Esophagus (tissue), 2 donors: Measurements from ENCODE around the gene MPC1. TPM values are rescaled to one million over a fixed set of nuclear protein-coding genes. Genes with fewer than 3 reads are reported as not detected.
"Not testable (repeated sequence)": the region's sequence is repeated elsewhere in the genome, so short reads cannot be mapped to it uniquely, and the experiment has no call there.

Experiments
- H3K27ac ChIP-seq, 2 donors: one replicate each; pipeline ENCODE4 v1.5.1; 2013; ENCODE audit warnings: low read depth in 2 of 2, mild to moderate bottlenecking in 2 of 2, inconsistent platforms in 1 of 2, low read length in 1 of 2, moderate library complexity in 1 of 2
- H3K27me3 ChIP-seq, 2 donors: one replicate each; pipeline ENCODE4 v1.6.1; 2013; ENCODE audit warnings: low read length in 2 of 2, control low read depth in 1 of 2, mild to moderate bottlenecking in 1 of 2; ENCODE audit not compliant: insufficient read depth in 2 of 2, control insufficient read depth in 1 of 2
- H3K36me3 ChIP-seq, 2 donors: one replicate each; pipeline ENCODE4 v1.6.1; 2013; ENCODE audit warnings: low read length in 1 of 2; ENCODE audit not compliant: control insufficient read depth in 2 of 2, insufficient read depth in 2 of 2
- H3K4me1 ChIP-seq, 2 donors: one replicate each; pipeline ENCODE4 v1.6.1; 2013; ENCODE audit warnings: low read length in 1 of 2; ENCODE audit not compliant: control insufficient read depth in 2 of 2, insufficient read depth in 2 of 2
- H3K4me3 ChIP-seq, 2 donors: one replicate each; pipeline ENCODE4 v1.5.1; 2013; ENCODE audit warnings: low read length in 2 of 2, mild to moderate bottlenecking in 2 of 2, low read depth in 1 of 2, moderate library complexity in 1 of 2
- H3K9me3 ChIP-seq, 2 donors: one replicate each; pipeline ENCODE4 v1.6.1; 2013; ENCODE audit warnings: mild to moderate bottlenecking in 2 of 2, low read depth in 1 of 2, low read length in 1 of 2, moderate library complexity in 1 of 2; ENCODE audit not compliant: control insufficient read depth in 2 of 2, insufficient read depth in 1 of 2
- WGBS, 2 donors: extraction: QIAGEN DNeasy Blood & Tissue Kit; methylation state at CpG; one replicate each; pipeline ENCODE4 v1.1.7; 2013; 5-methylcytosine and 5-hydroxymethylcytosine counted together
- polyA plus RNA-seq, 2 donors: library from polyadenylated mRNA; stranded (reverse); fragments of 200-250 nt; gene quantifications; one replicate each; pipeline ENCODE4 v1.2.3, GENCODE V29; 2013
- donor health status: healthy with polysubstance abuse.
- donor health status: Bipolar disorder and iron deficiency.

Gene MPC1
- polyA plus RNA-seq, 2 donors = 53.0 to 65.5 TPM

GRCh38 chr6:166386111-166386510 lies 3.4 kb upstream of the MPC1 start:
- H3K9me3 ChIP-seq = no peaks in the 10 kb centered on the region
- no peaks in the 10 kb centered on the region for H3K27me3 ChIP-seq
- H3K36me3 ChIP-seq = no peaks in the 10 kb centered on the region
- 91 to 96% methylated on average over 9 of the region's 9 CpGs for WGBS, 2 donors
- no peaks in the 10 kb centered on the region for H3K4me1 ChIP-seq
- H3K4me3 ChIP-seq = no peak overlapping the region
- no peak overlapping the region for H3K27ac ChIP-seq

- 18 to 19% methylated on average over 22 of the region's 22 CpGs for WGBS, 2 donors
- not testable (repeated sequence) for H3K9me3 ChIP-seq, H3K36me3 ChIP-seq, H3K4me1 ChIP-seq, H3K27me3 ChIP-seq
- H3K4me3 ChIP-seq = peak overlapping the region; percentile 93 to 95
- H3K27ac ChIP-seq = peak overlapping the region; percentile 96
Measured at GRCh38 chr6:166383802-166384363, 1.1 kb upstream of the MPC1 start.

GRCh38 chr6:166382500-166382932 lies 224 bp downstream of the MPC1 start:
- Histone ChIP-seq H3K36me3 (no peaks in the 10 kb centered on the region), H3K4me1 (no peaks in the 10 kb centered on the region), H3K27me3 (no peaks in the 10 kb centered on the region), H3K9me3 (no peaks in the 10 kb centered on the region), H3K27ac (peak overlapping the region; percentile 87 to 93), H3K4me3 (peak overlapping the region; percentile 93 to 95)
- WGBS, 2 donors = 0% methylated on average over 37 to 46 of the region's 46 CpGs

- Histone ChIP-seq H3K4me1 (no peaks in the 10 kb centered on the region), H3K4me3 (peak overlapping the region; percentile 93 to 95), H3K9me3 (no peaks in the 10 kb centered on the region), H3K27me3 (no peaks in the 10 kb centered on the region), H3K36me3 (no peaks in the 10 kb centered on the region), H3K27ac (peak overlapping the region; percentile 87 to 93)
- 0% methylated on average over 44 to 49 of the region's 49 CpGs for WGBS, 2 donors
Measured at GRCh38 chr6:166381733-166382499, 824 bp downstream of the MPC1 start.

GRCh38 chr6:166381381-166381732 lies 1.4 kb downstream of the MPC1 start:
- Histone ChIP-seq H3K9me3 (no peaks in the 10 kb centered on the region), H3K27ac (peak overlapping the region in 1 of 2 donors; percentile 87), H3K4me1 (no peaks in the 10 kb centered on the region), H3K4me3 (peak overlapping the region in 1 of 2 donors; percentile 93), H3K27me3 (no peaks in the 10 kb centered on the region), H3K36me3 (no peaks in the 10 kb centered on the region)
- WGBS, 2 donors = 23 to 27% methylated on average over 6 of the region's 6 CpGs

- no peak overlapping the region for H3K27ac ChIP-seq
- H3K27me3 ChIP-seq = no peaks in the 10 kb centered on the region
- H3K4me1 ChIP-seq = no peaks in the 10 kb centered on the region
- H3K36me3 ChIP-seq = no peaks in the 10 kb centered on the region
- no peaks in the 10 kb centered on the region for H3K9me3 ChIP-seq
- no peak overlapping the region for H3K4me3 ChIP-seq
- WGBS, 2 donors = 69 to 79% methylated on average over 4 of the region's 4 CpGs
Measured at GRCh38 chr6:166379800-166380199, 2.9 kb downstream of the MPC1 start.

- Histone ChIP-seq H3K36me3 (no peaks in the 10 kb centered on the region), H3K4me3 (no peak overlapping the region), H3K27me3 (no peaks in the 10 kb centered on the region), H3K9me3 (no peaks in the 10 kb centered on the region), H3K4me1 (no peaks in the 10 kb centered on the region), H3K27ac (no peak overlapping the region)
- WGBS, 2 donors = 85 to 98% methylated on average over 1 of the region's 1 CpG
Measured at GRCh38 chr6:166379103-166379586, 3.6 kb downstream of the MPC1 start.

- H3K27ac ChIP-seq = no peak overlapping the region
- no peaks in the 10 kb centered on the region for H3K9me3 ChIP-seq
- no peaks in the 10 kb centered on the region for H3K36me3 ChIP-seq
- WGBS, 2 donors = 58 to 76% methylated on average over 2 of the region's 2 CpGs
- H3K4me3 ChIP-seq = no peak overlapping the region
- no peaks in the 10 kb centered on the region for H3K27me3 ChIP-seq
- no peaks in the 10 kb centered on the region for H3K4me1 ChIP-seq
Measured at GRCh38 chr6:166377721-166378120, 5.0 kb downstream of the MPC1 start.

- Histone ChIP-seq H3K27ac (no peak overlapping the region), H3K27me3 (no peaks in the 10 kb centered on the region), H3K9me3 (no peaks in the 10 kb centered on the region), H3K4me3 (no peak overlapping the region), H3K4me1 (no peaks in the 10 kb centered on the region), H3K36me3 (no peaks in the 10 kb centered on the region)
- 88 to 100% methylated on average over 1 of the region's 1 CpG for WGBS, 2 donors
Measured at GRCh38 chr6:166375013-166375412, 7.7 kb downstream of the MPC1 start.

GRCh38 chr6:166370489-166370888 lies 12.3 kb downstream of the MPC1 start:
- H3K27me3 ChIP-seq = no peaks in the 10 kb centered on the region
- peaks cover 0 to 3% of the 10 kb centered on the region in 2 donors for H3K36me3 ChIP-seq
- H3K27ac ChIP-seq = no peak overlapping the region
- no peak overlapping the region for H3K4me3 ChIP-seq
- no peaks in the 10 kb centered on the region for H3K4me1 ChIP-seq
- H3K9me3 ChIP-seq = no peaks in the 10 kb centered on the region
- 96 to 98% methylated on average over 3 of the region's 3 CpGs for WGBS, 2 donors
